ENCODE results near the gene DUSP22.

The DUSP22 gene

GRCh38 chr6:340991-341827 lies 48.9 kb downstream of the DUSP22 start:
- Histone ChIP-seq H3K27ac (ENCODE audit: low read length) (no peak overlapping the region), H3K4me1 (ENCODE audit: low read length) (peaks cover 21% of the 10 kb centered on the region), H3K4me2 (ENCODE audit: low read depth, low read length) (no peak overlapping the region), H3K27me3 (replicated peaks; ENCODE audit: insufficient read depth, low read length) (no peaks in the 10 kb centered on the region), H3K9me3 (replicated peaks; ENCODE audit: insufficient read depth, low read length) (no peaks in the 10 kb centered on the region), H3K9me2 (replicated peaks; ENCODE audit: insufficient read depth, low read length) (no peaks in the 10 kb centered on the region), H3K9ac (ENCODE audit: low read length) (no peak overlapping the region), H3K79me2 (ENCODE audit: low read length) (peaks cover 95% of the 10 kb centered on the region), H4K20me1 (ENCODE audit: insufficient read depth, low read length) (no peaks in the 10 kb centered on the region), H3F3A (ENCODE audit: insufficient read depth, low read length) (peaks cover 12% of the 10 kb centered on the region), H2AFZ (ENCODE audit: low read length) (no peak overlapping the region), H3K4me3 (ENCODE audit: low read length) (no peak overlapping the region), H3K36me3 (replicated peaks; ENCODE audit: insufficient read depth, low read length) (peaks cover 9% of the 10 kb centered on the region)
- no peak for DNase-seq
- TF ChIP-seq EZH2 (optimal IDR thresholded peaks at IDR 0.05; ENCODE audit: low read depth, low read length) (no peak), EZH2phosphoT487 (IDR thresholded peaks at IDR 0.05; ENCODE audit: low read length) (no peak), CTCF (IDR thresholded peaks at IDR 0.05; ENCODE audit: low read length) (no peak)

GRCh38 chr6:341914-342831 lies 49.9 kb downstream of the DUSP22 start:
- H3K9me3 ChIP-seq (replicated peaks; ENCODE audit: insufficient read depth, low read length), result no peaks in the 10 kb centered on the region
- H3K27me3 ChIP-seq (replicated peaks; ENCODE audit: insufficient read depth, low read length), result no peaks in the 10 kb centered on the region
- H3K4me3 ChIP-seq (ENCODE audit: low read length), result no peak overlapping the region
- no peak overlapping the region for H3K27ac ChIP-seq (ENCODE audit: low read length)
- no peak overlapping the region for H3K9ac ChIP-seq (ENCODE audit: low read length)
- no peak for DNase-seq
- H3K4me2 ChIP-seq (ENCODE audit: low read depth, low read length), result no peak overlapping the region
- TF ChIP-seq CTCF (IDR thresholded peaks at IDR 0.05; ENCODE audit: low read length) (no peak), EZH2phosphoT487 (IDR thresholded peaks at IDR 0.05; ENCODE audit: low read length) (no peak), EZH2 (optimal IDR thresholded peaks at IDR 0.05; ENCODE audit: low read depth, low read length) (no peak)
- no peaks in the 10 kb centered on the region for H3K9me2 ChIP-seq (replicated peaks; ENCODE audit: insufficient read depth, low read length)
- H4K20me1 ChIP-seq (ENCODE audit: insufficient read depth, low read length), result no peaks in the 10 kb centered on the region
- H3K79me2 ChIP-seq (ENCODE audit: low read length), result peaks cover 93% of the 10 kb centered on the region
- peaks cover 2% of the 10 kb centered on the region; the same call in 1 of the 2 replicates for H3F3A ChIP-seq (ENCODE audit: insufficient read depth, low read length)
- no peak overlapping the region for H2AFZ ChIP-seq (ENCODE audit: low read length)
- H3K4me1 ChIP-seq (ENCODE audit: low read length), result peaks cover 12% of the 10 kb centered on the region
- H3K36me3 ChIP-seq (replicated peaks; ENCODE audit: insufficient read depth, low read length), result peaks cover 15% of the 10 kb centered on the region

GRCh38 chr6:342832-343179 lies 50.5 kb downstream of the DUSP22 start:
- Histone ChIP-seq H3K9ac (ENCODE audit: low read length) (no peak overlapping the region), H3K79me2 (ENCODE audit: low read length) (peaks cover 90% of the 10 kb centered on the region), H3K4me2 (ENCODE audit: low read depth, low read length) (no peak overlapping the region), H3K27ac (ENCODE audit: low read length) (no peak overlapping the region), H3K9me2 (replicated peaks; ENCODE audit: insufficient read depth, low read length) (no peaks in the 10 kb centered on the region), H4K20me1 (ENCODE audit: insufficient read depth, low read length) (no peaks in the 10 kb centered on the region), H3F3A (ENCODE audit: insufficient read depth, low read length) (no peaks in the 10 kb centered on the region), H3K4me3 (ENCODE audit: low read length) (no peak overlapping the region), H3K9me3 (replicated peaks; ENCODE audit: insufficient read depth, low read length) (no peaks in the 10 kb centered on the region), H3K36me3 (replicated peaks; ENCODE audit: insufficient read depth, low read length) (peaks cover 18% of the 10 kb centered on the region), H2AFZ (ENCODE audit: low read length) (no peak overlapping the region), H3K4me1 (ENCODE audit: low read length) (peaks cover 5% of the 10 kb centered on the region), H3K27me3 (replicated peaks; ENCODE audit: insufficient read depth, low read length) (no peaks in the 10 kb centered on the region)
- no peak for DNase-seq
- TF ChIP-seq CTCF (IDR thresholded peaks at IDR 0.05; ENCODE audit: low read length), result no peak
- no peak for TF ChIP-seq EZH2 (optimal IDR thresholded peaks at IDR 0.05; ENCODE audit: low read depth, low read length)
- TF ChIP-seq EZH2phosphoT487 (IDR thresholded peaks at IDR 0.05; ENCODE audit: low read length), result no peak
